HCT116 (cell line): ENCODE data around the gene TGM2.

ENCODE experiments used
- CEBPB ChIP-seq: IDR thresholded peaks from 2 replicates; pipeline ENCODE4 v1.6.1; 2012; ENCODE audit warnings: low read depth
- EGR1 ChIP-seq: IDR thresholded peaks from 2 replicates; pipeline ENCODE4 v1.6.1; 2012; ENCODE audit warnings: low read depth
- EZH2 ChIP-seq: fragments of 200-600 bp; sonication (generic); IDR thresholded peaks from 2 replicates; pipeline ENCODE4 v1.6.1; 2017; ENCODE audit warnings: antibody characterized with exemption, mixed run types
- EZH2phosphoT487 ChIP-seq: fragments of 200-600 bp; IDR thresholded peaks from 2 replicates; pipeline ENCODE4 v1.6.1; 2018; ENCODE audit warnings: antibody characterized with exemption, borderline replicate concordance
- POLR2A ChIP-seq: IDR thresholded peaks from 2 replicates; pipeline ENCODE4 v1.7.0; 2011; ENCODE audit warnings: borderline replicate concordance; ENCODE audit not compliant: insufficient read depth, insufficient read length; ENCODE audit errors: extremely low read depth
- POLR2AphosphoS5 ChIP-seq: IDR thresholded peaks from 2 replicates; pipeline ENCODE4 v1.6.1; 2011; ENCODE audit warnings: mild to moderate bottlenecking, low read depth, low read length, moderate library complexity
- SP1 ChIP-seq: IDR thresholded peaks from 2 replicates; pipeline ENCODE4 v1.6.1; 2012; ENCODE audit warnings: low read depth
- YY1 ChIP-seq: IDR thresholded peaks from 2 replicates; pipeline ENCODE4 v1.6.1; 2011; ENCODE audit warnings: low read length, low read depth, moderate library complexity, mild to moderate bottlenecking; ENCODE audit not compliant: insufficient replicate concordance; ENCODE audit errors: extremely low read depth
- ZNF274 ChIP-seq: fragments of 200-500 bp; sonication (Bioruptor generic); IDR thresholded peaks from 2 replicates; pipeline ENCODE4 v1.6.1; 2014; ENCODE audit warnings: mild to moderate bottlenecking, low read depth, low read length, inconsistent platforms
- TF ChIP-seq, protein P1 (sequence below), 3 experiments: fragments of 200-600 bp in 1 of 3; sonication (generic) in 1 of 3; IDR thresholded peaks in 2 of 3; conservative IDR thresholded peaks in 1 of 3; 2 replicates each; pipeline ENCODE4 v1.5.1; 2012 to 2017; ENCODE audit warnings: low read depth in 2 of 3, low read length in 2 of 3, antibody characterized with exemption in 1 of 3, borderline replicate concordance in 1 of 3, control low read depth in 1 of 3, mild to moderate bottlenecking in 1 of 3, mixed read lengths in 1 of 3, mixed run types in 1 of 3, moderate library complexity in 1 of 3; ENCODE audit not compliant: insufficient read depth in 1 of 3
- TF ChIP-seq, protein P2 (sequence below): IDR thresholded peaks from 2 replicates; pipeline ENCODE4 v1.6.1; 2012
- TF ChIP-seq, protein P3 (sequence below): IDR thresholded peaks from 2 replicates; pipeline ENCODE4 v1.6.1; 2011; ENCODE audit warnings: mild to moderate bottlenecking, low read length, moderate library complexity; ENCODE audit not compliant: insufficient replicate concordance; ENCODE audit errors: extremely low read depth
- TF ChIP-seq, protein P4 (sequence below): IDR thresholded peaks from 2 replicates; pipeline ENCODE4 v1.6.1; 2012

DNA sequence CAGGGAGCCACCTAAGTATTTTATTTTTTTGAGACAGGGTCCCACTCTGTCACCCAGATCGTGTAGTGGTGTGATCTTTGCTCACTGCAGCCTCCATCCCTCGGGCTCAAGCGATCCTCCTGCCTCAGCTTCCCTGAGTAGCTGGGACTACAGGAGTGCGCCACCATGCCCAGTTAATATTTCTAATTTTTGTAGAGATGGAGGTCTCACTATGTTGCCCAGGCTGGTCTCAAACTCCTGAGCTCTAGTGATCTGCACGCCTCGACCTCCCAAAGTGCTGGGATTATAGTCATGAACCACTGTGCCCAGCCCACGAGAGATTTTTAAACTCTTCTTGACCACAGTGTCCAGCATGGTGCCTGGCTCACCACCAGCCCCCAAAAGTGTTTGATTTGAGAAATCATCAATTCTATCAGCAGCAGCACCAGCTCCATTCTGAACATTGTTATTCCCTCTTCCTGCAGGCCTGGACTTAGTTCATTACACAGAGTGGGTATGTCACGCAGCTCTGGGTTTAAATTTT, 2.3 kb upstream of the TGM2 start:
- no peak for TF ChIP-seq YY1
- TF ChIP-seq, protein P1, sequence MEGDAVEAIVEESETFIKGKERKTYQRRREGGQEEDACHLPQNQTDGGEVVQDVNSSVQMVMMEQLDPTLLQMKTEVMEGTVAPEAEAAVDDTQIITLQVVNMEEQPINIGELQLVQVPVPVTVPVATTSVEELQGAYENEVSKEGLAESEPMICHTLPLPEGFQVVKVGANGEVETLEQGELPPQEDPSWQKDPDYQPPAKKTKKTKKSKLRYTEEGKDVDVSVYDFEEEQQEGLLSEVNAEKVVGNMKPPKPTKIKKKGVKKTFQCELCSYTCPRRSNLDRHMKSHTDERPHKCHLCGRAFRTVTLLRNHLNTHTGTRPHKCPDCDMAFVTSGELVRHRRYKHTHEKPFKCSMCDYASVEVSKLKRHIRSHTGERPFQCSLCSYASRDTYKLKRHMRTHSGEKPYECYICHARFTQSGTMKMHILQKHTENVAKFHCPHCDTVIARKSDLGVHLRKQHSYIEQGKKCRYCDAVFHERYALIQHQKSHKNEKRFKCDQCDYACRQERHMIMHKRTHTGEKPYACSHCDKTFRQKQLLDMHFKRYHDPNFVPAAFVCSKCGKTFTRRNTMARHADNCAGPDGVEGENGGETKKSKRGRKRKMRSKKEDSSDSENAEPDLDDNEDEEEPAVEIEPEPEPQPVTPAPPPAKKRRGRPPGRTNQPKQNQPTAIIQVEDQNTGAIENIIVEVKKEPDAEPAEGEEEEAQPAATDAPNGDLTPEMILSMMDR (IDR thresholded peaks at IDR 0.05 in 2 of 3, conservative IDR thresholded peaks at IDR 0.05 in 1 of 3; ENCODE audit: borderline replicate concordance in 1 of 3, insufficient read depth in 1 of 3, low read depth in 2 of 3, low read length in 2 of 3), result no peak
- TF ChIP-seq ZNF274, result no peak
- TF ChIP-seq POLR2AphosphoS5, result no peak
- no peak for TF ChIP-seq EZH2phosphoT487
- no peak for TF ChIP-seq POLR2A
- TF ChIP-seq CEBPB, result no peak
- no peak for TF ChIP-seq EGR1
- TF ChIP-seq, protein P2, sequence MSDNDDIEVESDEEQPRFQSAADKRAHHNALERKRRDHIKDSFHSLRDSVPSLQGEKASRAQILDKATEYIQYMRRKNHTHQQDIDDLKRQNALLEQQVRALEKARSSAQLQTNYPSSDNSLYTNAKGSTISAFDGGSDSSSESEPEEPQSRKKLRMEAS, result no peak
- TF ChIP-seq, protein P3, sequence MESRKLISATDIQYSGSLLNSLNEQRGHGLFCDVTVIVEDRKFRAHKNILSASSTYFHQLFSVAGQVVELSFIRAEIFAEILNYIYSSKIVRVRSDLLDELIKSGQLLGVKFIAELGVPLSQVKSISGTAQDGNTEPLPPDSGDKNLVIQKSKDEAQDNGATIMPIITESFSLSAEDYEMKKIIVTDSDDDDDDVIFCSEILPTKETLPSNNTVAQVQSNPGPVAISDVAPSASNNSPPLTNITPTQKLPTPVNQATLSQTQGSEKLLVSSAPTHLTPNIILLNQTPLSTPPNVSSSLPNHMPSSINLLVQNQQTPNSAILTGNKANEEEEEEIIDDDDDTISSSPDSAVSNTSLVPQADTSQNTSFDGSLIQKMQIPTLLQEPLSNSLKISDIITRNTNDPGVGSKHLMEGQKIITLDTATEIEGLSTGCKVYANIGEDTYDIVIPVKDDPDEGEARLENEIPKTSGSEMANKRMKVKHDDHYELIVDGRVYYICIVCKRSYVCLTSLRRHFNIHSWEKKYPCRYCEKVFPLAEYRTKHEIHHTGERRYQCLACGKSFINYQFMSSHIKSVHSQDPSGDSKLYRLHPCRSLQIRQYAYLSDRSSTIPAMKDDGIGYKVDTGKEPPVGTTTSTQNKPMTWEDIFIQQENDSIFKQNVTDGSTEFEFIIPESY, result no peak
- TF ChIP-seq, protein P4, sequence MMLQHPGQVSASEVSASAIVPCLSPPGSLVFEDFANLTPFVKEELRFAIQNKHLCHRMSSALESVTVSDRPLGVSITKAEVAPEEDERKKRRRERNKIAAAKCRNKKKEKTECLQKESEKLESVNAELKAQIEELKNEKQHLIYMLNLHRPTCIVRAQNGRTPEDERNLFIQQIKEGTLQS, result no peak
- no peak for TF ChIP-seq EZH2
- no peak for TF ChIP-seq SP1
